NCI-H2196 treated with DMSO at 0.1 percent for 48 hours (cell line): ENCODE data around the gene PRR14.
A peak's percentile ranks its signal among the peaks of the same experiment; 100 is the strongest.
"Not testable (repeated sequence)": the region's sequence is repeated elsewhere in the genome, so short reads cannot be mapped to it uniquely, and the experiment has no call there.

Experiments
- DNase-seq: peaks from one replicate; lab custom pipeline; 2025; ENCODE audit not compliant: unreplicated experiment; lab: John Stamatoyannopoulos, UW

Gene PRR14

DNA sequence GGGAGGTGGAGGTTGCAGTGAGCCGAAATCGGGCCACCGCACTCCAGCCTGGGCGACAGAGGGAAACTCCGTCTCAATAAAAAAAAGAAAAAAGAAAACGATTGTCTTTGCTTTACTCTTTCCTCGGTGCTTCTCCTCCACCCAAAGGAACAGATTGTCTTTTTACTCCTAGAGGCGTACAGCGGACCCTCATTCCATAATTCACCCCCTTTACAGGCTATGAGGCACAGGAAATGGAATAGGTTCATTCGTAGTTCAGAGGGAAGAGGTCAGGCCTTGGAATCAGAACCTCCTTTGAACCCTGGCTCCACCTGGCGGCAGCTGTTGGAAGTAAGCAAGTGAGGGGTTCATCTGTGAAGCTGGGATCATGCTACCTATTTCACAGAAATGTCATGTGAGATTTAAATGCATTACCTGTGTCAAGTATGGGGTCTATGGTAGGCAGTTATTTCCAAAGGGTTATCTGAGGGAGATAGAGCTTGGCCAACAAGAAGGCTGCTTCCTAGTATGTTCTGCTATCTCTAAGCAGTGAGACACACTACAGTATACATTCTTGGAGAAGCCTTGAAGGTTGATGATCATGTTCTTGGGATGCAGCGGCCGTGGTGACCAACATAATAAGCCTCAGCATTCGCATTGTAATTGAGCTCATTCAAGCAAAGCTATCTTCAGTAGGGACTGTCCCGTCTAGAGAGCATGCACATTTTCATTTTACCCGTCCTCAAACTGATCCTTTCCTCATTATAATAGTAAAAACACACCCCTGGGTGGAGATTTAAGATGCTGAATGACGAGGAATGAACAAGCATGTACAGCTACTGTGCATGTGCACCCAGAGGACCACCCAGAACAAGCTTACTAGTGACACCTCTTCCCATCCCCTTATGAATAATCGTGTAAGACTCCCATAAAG lies 21.9 kb upstream of the PRR14 start:
- DNase-seq: peak; percentile 53

- DNase-seq: not testable (repeated sequence)
Observed at GRCh38 chr16:30632454-30632853, 18.3 kb upstream of the PRR14 start.

DNA sequence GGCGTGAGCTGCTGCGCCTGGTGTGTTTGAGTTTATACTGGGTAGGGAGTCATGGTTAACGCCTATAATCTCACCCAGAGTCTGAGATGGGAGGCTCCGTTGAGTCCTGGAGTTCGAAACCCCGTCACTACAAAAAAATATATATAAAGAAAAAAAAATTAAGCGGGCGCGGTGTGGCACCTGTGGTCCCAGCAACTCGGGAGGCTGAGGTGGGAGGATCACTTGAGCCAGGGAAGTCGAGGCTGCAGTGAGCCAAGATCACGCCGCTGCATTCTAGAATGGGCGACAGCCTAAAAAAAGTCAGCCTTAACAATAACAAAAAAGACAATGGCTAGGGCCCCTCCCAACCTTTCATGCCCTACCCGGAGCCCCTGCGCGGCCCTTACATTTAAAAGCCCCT lies 17.2 kb upstream of the PRR14 start:
- DNase-seq: no peak

DNA sequence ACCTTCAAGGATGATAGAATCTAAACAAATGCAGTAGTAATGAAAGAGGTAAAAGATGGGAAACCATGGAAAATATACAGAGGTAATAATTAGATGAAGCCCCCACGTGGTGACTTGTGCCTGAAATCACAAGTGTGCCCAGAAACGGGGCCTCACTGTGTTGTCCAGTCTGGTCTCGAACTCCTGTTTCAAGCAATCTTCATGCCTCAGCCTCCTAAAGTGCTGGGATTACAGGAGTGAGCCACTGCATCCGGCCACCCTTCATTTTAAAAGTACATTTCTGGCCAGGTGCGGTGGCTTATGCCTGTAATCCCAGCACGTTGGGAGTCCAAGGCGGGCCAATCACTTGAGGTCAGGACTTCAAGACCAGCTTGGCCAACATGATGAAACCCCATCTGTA lies 14.2 kb upstream of the PRR14 start:
- no peak for DNase-seq

- not testable (repeated sequence) for DNase-seq
Observed at GRCh38 chr16:30637139-30637538, 13.6 kb upstream of the PRR14 start.

DNA sequence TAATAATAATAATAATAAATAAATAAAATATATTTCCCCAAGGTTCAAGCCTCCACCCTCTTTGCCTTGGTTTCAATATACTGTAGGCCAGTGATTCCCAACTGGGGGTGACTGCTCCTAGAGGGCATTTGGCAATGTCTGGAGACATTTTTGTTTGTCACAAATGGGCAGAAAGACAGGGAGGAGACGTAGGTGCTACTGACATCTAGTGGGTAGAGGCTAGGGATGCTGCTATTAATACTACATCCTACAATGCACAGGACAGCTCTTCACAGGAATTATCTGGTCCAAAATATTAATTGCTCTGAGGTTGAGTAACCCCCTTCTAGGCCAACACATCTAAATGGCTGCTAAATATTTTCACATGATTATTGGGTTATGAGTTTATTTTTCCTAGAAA lies 12.8 kb upstream of the PRR14 start:
- DNase-seq: peak; percentile 29

DNA sequence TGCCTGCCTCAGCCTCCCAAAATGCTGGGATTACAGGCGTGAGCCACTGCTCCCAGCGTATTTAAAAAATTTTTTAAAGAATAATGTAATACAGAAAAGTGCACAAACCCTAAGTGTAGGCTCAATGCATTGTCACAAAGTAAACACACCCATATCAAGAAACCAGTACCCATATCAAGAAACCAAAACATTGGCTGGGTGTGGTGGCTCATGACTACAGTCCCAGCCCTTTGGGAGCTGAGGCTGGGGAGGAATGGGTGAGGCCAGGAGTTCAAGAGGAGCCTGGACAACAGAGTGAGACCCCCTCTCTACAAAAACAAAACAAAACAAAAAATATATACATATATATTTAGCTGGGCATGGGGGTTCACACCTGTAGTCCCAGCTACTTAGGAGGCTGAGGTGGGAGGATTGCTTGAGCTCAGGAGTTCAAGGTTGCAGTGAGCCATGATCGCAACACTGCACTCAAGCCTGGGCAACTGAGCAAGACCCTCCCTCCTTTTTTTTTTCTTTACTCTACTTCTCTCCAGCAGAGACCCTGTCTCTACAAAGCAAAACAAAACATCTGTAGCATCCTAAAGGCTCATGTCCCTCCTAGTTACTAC lies 9.3 kb upstream of the PRR14 start:
- DNase-seq: no peak

DNA sequence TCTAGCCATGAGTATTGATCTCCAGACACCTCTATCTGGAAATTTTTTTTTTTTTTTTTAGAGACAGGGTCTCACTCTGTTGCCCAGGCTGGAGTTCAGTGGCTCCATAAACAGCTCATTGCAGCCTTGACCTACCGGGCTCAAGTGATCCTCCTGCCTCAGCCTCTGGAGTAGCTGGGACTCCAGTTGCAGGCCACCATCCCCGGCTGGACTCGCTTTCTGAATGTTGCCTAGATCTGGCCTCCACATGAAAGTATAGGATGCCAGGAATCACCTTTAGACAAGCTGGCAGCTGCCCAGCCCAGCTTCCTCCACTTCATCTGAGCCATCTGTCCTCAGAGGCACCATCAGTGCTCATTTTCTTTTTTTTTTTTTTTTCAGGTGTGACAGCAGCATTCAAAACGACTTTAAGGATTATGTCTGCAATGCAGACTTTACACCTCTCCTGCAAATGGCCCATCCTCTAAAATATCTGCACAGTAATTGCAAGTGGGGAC lies 6.4 kb upstream of the PRR14 start:
- no peak for DNase-seq

DNA sequence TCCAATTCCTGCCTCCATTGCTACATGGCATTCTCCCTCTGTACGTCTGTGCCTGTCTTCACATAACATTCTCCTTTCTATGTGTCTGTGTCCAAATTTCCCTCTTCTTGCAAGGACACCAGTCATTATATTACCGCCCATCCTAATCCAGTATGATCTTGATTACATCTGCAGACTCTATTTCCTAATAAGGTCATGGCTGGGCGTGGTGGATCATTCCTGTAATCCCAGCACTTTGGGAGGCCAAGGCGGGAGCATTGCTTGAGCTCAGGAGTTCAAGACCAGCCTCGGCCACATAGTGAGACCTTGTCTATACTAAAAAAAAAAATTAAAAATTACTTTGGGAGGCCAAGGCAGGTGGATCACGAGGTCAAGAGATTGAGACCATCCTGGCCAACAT lies 5.0 kb upstream of the PRR14 start:
- DNase-seq: no peak

DNA sequence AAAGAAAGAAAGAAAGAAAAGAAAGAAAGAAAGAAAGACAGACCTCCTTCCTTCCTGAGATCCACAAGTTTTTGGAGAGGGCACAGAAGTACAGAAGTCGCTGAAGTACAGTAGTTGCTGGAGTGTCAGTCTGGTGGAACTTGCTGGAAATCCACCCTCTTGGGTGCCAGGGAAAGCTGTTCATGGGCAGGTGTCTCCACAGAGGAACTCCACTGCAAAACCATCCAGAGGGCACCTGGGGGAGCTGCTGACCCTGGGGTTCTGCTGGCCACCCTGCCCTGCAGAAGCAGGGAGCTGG lies 3.5 kb upstream of the PRR14 start:
- DNase-seq: no peak

DNA sequence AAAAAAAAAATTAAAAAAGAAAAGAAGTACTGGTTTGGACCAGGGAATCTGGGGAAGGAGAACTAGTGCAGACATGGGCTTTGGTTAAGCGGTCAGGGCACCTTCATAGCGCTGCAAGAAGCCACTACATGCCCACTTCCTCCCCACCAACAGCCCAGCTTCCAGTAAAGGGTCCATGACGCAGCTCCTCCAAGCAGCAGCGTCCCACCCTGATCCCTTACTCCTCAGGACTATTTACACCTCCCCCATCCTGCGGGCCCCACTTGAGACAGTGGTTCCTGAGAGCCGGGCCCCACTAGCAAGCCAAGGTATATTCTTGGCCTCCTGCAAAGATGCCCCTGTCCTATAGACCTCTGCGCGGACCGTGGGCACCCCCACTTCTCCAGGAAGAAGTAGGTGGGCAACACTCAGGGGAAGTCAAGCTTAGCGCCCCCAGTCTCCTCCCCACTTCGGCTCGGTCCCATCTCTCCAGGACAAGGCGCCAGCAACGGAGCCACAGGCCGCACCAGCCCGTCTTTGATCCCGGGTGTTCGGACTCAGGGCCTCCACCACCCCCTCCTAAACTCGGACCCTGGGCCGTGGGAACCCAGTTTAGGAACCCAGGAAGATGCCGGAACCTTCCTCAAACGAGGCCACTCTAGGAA lies 913 bp upstream of the PRR14 start:
- DNase-seq: no peak

DNA sequence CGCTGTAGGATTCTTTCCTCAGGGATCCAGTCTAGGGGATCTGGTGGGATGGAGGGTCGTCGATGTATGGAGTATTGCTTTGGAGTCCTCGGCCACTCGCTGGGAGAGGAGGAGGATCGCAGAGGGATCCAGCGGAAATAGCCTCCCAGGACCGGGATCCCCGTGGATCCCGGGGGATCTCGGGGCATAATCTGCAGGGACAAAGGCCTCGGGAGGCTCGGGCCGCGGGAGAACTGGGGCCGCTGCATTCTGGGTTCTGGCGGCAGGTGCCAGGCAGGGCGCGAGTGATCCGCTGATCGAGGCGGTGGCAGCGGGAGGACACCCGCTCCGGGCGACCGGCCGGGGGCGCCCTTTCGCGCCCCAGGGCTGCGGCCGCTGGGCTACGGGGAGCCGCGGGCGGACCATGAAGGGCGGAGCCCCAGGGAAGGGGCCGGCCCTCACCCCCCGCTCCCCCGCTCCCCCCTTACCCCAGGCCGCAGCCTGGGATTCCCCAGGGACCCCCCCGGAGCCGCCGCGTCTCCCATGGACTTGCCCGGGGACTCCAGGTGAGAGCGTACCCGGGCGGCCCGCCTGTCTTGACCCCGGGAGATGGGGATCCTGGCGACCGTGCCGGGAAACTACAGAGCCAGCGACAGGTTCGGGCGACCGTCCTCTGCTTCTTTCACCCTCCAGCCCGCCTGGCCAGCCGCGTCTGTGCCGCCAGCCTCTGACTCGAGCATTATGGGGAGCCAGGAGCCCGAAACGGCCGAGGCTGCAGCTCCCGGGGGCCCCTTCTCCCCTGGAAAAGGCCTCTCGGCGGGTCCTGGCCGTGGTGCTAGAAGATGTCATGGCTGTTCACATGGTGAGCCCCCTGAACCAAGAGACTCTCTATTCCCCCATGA lies 604 bp downstream of the PRR14 start:
- DNase-seq: peak; percentile 39

- no peak for DNase-seq
Observed at GRCh38 chr16:30652005-30652296, 1.2 kb downstream of the PRR14 start.

- no peak for DNase-seq
Observed at GRCh38 chr16:30652718-30653117, 2.0 kb downstream of the PRR14 start.

DNA sequence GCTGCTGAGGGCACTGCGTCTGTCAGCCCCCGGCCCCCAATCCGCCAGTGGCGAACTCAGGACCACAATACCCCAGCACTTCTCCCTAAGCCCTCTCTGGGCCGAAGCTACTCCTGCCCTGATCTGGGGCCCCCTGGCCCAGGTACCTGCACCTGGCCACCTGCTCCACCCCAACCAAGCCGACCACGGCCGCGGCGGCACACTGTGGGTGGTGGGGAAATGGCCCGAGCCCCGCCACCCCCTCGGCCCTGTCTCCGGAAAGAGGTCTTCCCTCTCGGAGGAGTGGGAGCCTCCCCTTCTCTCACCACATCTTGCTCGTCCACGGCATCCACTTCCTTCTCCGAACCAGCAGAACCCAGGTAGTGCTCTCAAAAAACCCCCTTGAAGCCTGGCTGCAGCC lies 4.1 kb downstream of the PRR14 start:
- DNase-seq: no peak

DNA sequence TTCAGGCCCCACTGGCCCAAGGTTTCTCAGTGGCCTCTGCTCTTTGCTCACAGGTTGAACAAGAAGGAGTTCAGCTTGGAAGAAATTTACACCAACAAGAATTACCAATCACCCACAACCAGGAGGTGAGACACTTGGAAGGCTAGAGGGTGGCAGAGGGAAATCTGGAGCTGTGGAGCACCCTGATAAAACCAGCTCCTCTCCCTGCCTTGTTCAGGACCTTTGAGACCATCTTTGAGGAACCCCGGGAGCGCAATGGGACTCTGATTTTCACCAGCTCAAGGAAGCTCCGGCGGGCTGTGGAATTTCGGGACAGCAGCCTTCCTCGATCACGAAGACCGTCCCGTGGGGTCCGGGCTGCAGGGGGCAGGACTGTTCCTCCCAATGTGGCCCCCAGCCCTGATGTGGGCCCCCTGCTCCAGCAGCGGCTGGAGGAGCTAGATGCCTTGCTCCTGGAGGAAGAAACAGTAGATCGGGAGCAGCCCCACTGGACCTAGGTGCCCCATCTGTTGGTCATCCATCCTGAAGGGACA lies 5.1 kb downstream of the PRR14 start:
- DNase-seq: no peak

DNA sequence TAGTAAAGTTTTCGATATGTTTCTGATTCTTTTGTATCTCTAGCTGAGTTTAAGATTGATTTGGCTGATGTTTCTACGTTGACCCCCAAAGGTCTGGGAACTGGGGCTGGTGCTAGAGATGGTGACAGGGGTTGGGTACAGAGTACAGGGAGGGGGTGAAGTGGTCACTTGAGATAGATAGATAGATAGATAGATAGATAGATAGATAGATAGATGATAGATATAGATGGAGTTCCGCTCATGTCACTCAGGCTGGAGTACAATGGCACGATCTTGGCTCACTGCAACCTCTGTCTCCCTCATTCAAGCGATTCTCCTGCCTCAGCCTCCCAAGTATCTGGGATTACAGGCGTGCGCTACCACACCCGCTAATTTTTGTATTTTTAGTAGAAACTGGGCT lies 5.6 kb downstream of the PRR14 start:
- DNase-seq: no peak

- DNase-seq: no peak
Observed at GRCh38 chr16:30656974-30657865, 6.5 kb downstream of the PRR14 start.

DNA sequence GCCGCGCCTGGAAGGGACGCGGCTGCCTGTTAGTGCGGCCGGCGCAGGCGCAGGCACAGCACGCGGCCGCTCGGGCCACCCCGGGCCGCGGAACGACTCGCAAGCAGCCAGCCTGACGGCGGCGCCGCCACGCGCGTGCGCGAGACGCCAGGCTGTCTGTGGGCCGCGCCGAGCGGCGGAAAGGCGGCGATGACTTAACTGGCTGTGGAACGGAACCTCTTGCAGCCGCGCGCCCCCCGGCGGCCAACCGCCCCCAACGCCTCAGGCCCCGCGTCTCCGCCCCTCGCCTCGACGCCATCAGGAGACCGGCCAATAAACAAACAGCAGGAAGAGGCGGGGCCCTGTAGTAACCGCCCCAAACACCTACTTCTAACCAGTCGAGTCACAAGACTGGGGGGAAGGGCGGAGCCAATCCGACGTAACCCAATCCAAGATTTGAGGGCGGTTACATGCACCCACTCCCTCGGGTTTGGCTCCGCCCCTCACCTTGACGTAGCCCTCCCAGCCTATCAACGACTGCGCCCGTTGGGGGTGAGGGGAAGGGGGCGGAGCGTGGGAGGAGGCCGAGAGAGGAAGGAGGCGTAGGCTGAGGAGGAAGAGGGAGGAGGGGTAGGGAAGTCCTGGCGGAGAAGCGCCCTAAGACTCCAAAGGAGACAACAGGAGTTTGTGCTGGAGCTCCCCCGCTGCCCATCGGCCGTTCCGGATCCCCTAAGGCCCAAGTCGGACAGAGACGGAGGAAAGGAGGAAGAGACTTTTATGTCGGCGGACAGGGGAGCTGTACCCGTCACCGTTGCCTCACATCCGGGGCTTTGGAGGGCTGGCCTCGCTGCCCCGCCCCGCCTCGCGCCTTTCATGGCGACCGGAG lies 7.3 kb downstream of the PRR14 start, which contains the start of gene FBRS:
Gene FBRS, plus strand, starts transcription at position 566 of the 865 bp plus-strand sequence. CDS start 1,088 bp downstream, outside the sequence.
- peak; percentile 99 for DNase-seq
